ENCODE measurements around the gene NEAT1.

DNA sequence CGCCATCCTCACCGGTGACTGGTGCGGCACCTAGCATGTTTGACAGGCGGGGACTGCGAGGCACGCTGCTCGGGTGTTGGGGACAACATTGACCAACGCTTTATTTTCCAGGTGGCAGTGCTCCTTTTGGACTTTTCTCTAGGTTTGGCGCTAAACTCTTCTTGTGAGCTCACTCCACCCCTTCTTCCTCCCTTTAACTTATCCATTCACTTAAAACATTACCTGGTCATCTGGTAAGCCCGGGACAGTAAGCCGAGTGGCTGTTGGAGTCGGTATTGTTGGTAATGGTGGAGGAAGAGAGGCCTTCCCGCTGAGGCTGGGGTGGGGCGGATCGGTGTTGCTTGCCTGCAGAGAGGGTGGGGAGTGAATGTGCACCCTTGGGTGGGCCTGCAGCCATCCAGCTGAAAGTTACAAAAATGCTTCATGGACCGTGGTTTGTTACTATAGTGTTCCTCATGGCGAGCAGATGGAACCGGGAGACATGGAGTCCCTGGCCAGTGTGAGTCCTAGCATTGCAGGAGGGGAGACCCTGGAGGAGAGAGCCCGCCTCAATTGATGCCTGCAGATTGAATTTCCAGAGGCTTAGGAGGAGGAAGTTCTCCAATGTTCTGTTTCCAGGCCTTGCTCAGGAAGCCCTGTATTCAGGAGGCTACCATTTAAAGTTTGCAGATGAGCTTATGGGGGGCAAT is 1.1 kb downstream of the NEAT1 start:
- TF ChIP-seq PKNOX1 (IDR thresholded peaks at IDR 0.05) (no peak), SP1 (IDR thresholded peaks at IDR 0.05) (no peak), FOXM1 (IDR thresholded peaks at IDR 0.05; ENCODE audit: borderline replicate concordance) (no peak), TARDBP (IDR thresholded peaks at IDR 0.05) (no peak)

All from HEK293T (cell line).